GM13976 (cell line): Measurements from ENCODE around the gene HMOX1.
A peak's percentile ranks its signal among the peaks of the same experiment; 100 is the strongest.

Source experiments
- DNase-seq: peaks from one replicate; pipeline ENCODE4 v3.0.0; 2012; ENCODE audit warnings: low spot score
- CTCF ChIP-seq: IDR thresholded peaks from 2 replicates; pipeline ENCODE4 v1.5.1; 2012; ENCODE audit warnings: borderline replicate concordance, mild to moderate bottlenecking; ENCODE audit not compliant: insufficient read depth; ENCODE audit errors: extremely low read depth, missing control alignments, control extremely low read depth
- in situ Hi-C: fragments of 300-500 bp; cut with MboI; formaldehyde crosslinking; loops from one replicate; pipeline ENCODE4 v1.12.0; 2022; ENCODE audit warnings: low sequenced_read_pairs, mixed read lengths, inconsistent platforms; ENCODE audit not compliant: unreplicated experiment

HMOX1 gene

GRCh38 chr22:35337932-35338331 lies 43.0 kb upstream of the HMOX1 start:
- in situ Hi-C loops = no loop called here
- DNase-seq = no peak
- peak; percentile 10 for TF ChIP-seq CTCF

GRCh38 chr22:35341090-35341874 lies 39.6 kb upstream of the HMOX1 start:
- in situ Hi-C loops = no loop called here
- TF ChIP-seq CTCF = no peak
- no peak for DNase-seq

DNA sequence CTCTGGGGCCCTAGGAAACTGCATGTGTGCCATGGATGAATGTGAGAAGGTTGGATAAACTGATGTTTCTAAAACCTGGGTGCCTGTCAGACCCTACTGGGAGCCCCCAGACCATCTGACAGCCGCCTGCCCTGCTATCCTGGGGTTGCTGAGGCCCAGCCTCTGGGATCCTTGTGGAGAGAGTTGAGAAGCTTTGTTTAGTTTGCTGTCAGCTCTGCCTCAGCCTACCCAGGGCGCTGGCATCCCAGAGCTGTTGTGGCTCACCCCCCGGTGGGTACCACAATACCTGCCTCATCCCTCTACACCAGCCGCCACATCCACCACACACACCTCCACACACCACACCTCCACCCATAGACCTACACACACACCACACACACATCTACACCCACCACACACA lies 38.5 kb upstream of the HMOX1 start:
- no peak for TF ChIP-seq CTCF
- in situ Hi-C loops = no loop called here
- DNase-seq = no peak

- DNase-seq = no peak
- in situ Hi-C loops = no loop called here
- TF ChIP-seq CTCF = no peak
Measured at GRCh38 chr22:35343664-35344550, 37.0 kb upstream of the HMOX1 start.

DNA sequence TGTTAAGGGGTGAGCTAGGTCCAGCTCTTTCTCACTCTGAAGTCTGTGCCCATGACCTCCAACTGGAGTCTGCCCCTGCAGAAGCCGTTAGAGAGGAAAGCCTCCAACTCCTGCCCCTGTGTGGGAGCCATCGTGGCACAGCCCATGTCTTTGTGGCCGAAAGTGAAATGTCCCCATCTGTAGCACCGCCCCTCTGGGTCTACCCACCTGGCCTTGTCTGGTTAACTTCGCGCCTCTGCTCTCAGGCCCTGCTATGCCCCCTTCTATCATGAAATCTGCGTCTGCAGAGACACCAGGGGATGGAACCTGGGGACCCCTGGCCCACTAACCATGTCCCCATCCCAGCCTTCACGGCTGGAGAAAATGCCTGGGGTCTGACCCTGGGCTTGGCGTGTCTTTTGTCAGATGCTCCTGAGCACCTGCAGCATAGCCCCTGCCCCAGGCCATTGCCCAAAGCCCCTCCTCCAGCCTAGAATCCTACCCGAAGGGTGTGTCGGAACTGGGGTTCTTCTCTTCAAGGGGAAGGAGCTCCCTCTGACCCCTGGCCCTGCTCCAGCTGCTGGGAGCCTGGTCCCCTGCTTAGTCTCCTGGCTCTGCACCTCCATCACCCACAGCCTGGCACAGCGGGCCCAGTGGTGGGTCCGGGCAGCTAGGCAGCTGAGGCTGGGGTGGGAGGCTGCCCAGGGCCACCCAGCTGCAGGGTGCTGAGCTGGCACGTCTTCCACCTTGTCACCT lies 35.8 kb upstream of the HMOX1 start:
- no peak for TF ChIP-seq CTCF
- in situ Hi-C loops = no loop called here
- no peak for DNase-seq

DNA sequence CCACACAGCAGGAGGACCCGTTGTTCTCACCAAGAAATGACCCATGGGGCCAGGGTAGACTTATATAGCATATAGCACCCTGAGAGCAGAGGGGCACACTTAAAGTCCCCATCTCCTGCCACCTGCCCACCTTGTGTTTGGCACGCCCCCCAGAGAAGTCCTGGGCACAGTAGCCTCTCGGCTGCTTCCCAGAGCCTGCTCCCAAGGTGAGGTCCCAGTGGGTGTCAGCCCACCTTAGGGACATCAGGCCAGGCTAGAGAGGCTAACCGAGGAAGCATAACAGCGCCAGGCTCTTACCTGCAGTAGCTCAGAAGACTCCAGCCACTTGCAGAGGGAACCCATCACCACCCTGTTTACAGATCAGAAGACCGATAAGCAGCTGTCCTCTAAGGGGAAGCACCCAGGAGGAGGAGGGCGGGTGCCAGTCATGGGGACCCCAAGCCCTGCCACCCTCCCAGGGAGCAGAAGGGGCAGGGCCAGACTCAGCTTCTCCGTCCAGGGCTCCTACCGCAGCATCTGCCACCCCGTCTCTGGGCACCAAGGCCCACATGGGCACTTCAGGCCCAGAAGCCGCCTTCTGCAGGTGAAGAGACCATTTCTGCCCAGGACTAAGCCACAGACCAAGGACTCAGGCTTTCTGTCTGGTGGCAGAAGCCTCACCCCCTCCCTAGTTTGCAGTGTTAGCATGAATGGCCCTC lies 34.9 kb upstream of the HMOX1 start:
- no peak for TF ChIP-seq CTCF
- in situ Hi-C loops = no loop called here

More for the DNA sequence above, 34.9 kb upstream of the HMOX1 start:
- DNase-seq = no peak
